ENCODE measurements around the gene EXOG.

DNA sequence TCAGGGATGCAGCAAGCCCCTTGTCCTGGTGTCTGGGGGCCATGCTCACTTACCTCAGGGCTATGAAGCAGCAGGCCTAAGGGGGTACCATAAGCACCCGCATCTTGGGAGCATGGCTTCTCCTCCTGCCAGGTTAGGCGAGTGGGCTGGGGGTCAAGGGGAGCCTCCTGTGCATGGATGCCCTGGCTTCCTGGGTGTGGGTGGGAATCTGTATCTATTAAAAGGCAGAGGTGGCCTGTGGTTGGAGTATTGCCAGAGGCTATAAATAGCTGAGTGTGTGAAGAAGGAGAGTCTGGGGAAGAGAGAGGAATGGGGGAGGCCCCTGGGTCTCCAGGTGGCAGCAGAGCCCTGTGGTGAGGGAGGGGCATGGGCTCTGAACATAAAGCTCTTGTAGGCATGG is 22.9 kb upstream of the EXOG start:
- TF ChIP-seq, protein P1, sequence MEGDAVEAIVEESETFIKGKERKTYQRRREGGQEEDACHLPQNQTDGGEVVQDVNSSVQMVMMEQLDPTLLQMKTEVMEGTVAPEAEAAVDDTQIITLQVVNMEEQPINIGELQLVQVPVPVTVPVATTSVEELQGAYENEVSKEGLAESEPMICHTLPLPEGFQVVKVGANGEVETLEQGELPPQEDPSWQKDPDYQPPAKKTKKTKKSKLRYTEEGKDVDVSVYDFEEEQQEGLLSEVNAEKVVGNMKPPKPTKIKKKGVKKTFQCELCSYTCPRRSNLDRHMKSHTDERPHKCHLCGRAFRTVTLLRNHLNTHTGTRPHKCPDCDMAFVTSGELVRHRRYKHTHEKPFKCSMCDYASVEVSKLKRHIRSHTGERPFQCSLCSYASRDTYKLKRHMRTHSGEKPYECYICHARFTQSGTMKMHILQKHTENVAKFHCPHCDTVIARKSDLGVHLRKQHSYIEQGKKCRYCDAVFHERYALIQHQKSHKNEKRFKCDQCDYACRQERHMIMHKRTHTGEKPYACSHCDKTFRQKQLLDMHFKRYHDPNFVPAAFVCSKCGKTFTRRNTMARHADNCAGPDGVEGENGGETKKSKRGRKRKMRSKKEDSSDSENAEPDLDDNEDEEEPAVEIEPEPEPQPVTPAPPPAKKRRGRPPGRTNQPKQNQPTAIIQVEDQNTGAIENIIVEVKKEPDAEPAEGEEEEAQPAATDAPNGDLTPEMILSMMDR (IDR thresholded peaks at IDR 0.05; ENCODE audit: low read length), result no peak
- no peak for TF ChIP-seq EZH2phosphoT487 (IDR thresholded peaks at IDR 0.05; ENCODE audit: low read length)

Measured in MM.1S (cell line).